Lung (tissue), 12 donors: ENCODE results near the gene AQP1. TPM values are rescaled to one million over a fixed set of nuclear protein-coding genes. Genes with fewer than 3 reads are reported as not detected.

Experiments used
- ATAC-seq: fragments of 200-7000 bp; cut with Tn5 transposase; one replicate; pipeline ENCODE4 v1.9.1; 2020; ENCODE audit warnings: moderate number of reproducible peaks; ENCODE audit not compliant: insufficient read depth, low FRiP score
- DNase-seq, 3 donors: peaks; one replicate each; pipeline ENCODE4 v3.0.0-alpha.2; 2013 to 2017
- H3K27ac ChIP-seq, 2 donors: one replicate each; pipeline ENCODE4 v1.5.1; 2013; ENCODE audit warnings: mild to moderate bottlenecking in 2 of 2, moderate library complexity in 2 of 2, control low read depth in 1 of 2, inconsistent platforms in 1 of 2, low read depth in 1 of 2, low read length in 1 of 2
- H3K27me3 ChIP-seq, 3 donors: one replicate each; pipeline ENCODE4 v1.5.1; 2013; ENCODE audit warnings: low read length in 2 of 3; ENCODE audit not compliant: control insufficient read depth in 3 of 3, insufficient read depth in 3 of 3
- H3K36me3 ChIP-seq, 4 donors: one replicate each; pipeline ENCODE4 v1.5.1; 2013; ENCODE audit warnings: low read length in 4 of 4, mild to moderate bottlenecking in 1 of 4, moderate library complexity in 1 of 4; ENCODE audit not compliant: control insufficient read depth in 4 of 4, insufficient read depth in 4 of 4
- H3K4me1 ChIP-seq, 5 donors: one replicate each; pipeline ENCODE4 v1.5.1; 2013; ENCODE audit warnings: low read length in 5 of 5, mild to moderate bottlenecking in 2 of 5, moderate library complexity in 1 of 5; ENCODE audit not compliant: control insufficient read depth in 5 of 5, insufficient read depth in 5 of 5
- H3K4me3 ChIP-seq: one replicate; pipeline ENCODE4 v1.5.1; 2013; ENCODE audit warnings: mild to moderate bottlenecking, control low read depth, moderate library complexity
- H3K9ac ChIP-seq, 2 donors: one replicate each; pipeline ENCODE4 v1.5.1; 2013; ENCODE audit warnings: low read length in 2 of 2, control low read depth in 1 of 2; ENCODE audit not compliant: insufficient read depth in 1 of 2
- H3K9me3 ChIP-seq, 4 donors: one replicate each; pipeline ENCODE4 v1.5.1; 2013; ENCODE audit warnings: low read length in 3 of 4, mild to moderate bottlenecking in 1 of 4, moderate library complexity in 1 of 4; ENCODE audit not compliant: control insufficient read depth in 4 of 4, insufficient read depth in 3 of 4
- CTCF ChIP-seq: IDR thresholded peaks from 2 replicates; pipeline ENCODE4 v1.5.1; 2012; ENCODE audit warnings: mild to moderate bottlenecking; ENCODE audit errors: control extremely low read depth, extremely low read depth
- WGBS, 2 donors: extraction: QIAGEN DNeasy Blood & Tissue Kit; methylation state at CpG; one replicate each; pipeline ENCODE4 v1.1.7; 2013; 5-methylcytosine and 5-hydroxymethylcytosine counted together
- polyA plus RNA-seq, 2 donors: library from polyadenylated mRNA; stranded (reverse); fragments of 200-250 nt; gene quantifications; one replicate each; pipeline ENCODE4 v1.2.1, GENCODE V29; 2013
- total RNA-seq, 2 donors: library from RNA; depleted of rRNA in 1 of 2; stranded (reverse); fragments of >200 nt in 1 of 2; gene quantifications; one replicate each; pipeline ENCODE4 v1.2.1, GENCODE V29; 2014 to 2021
- donor health status: control.
- donor health status: control.
- donor health status: Bipolar disorder and iron deficiency.
- donor health status: healthy.
- donor health status: DM: yes; HTN: yes; CAD: no.

Gene AQP1
- total and polyA plus RNA-seq, 4 donors = 267 to 655 (median 428) TPM

- H3K36me3 ChIP-seq = peaks cover 0 to 9% (median 3%) of the 10 kb centered on the region in 4 donors
- peaks cover 0 to 20% (median 0%) of the 10 kb centered on the region in 5 donors for H3K4me1 ChIP-seq
- TF ChIP-seq CTCF = no peak
- H3K27ac ChIP-seq = peak overlapping the region in 1 of 2 donors; percentile 13
- no peaks in the 10 kb centered on the region for H3K27me3 ChIP-seq
- no peak overlapping the region for H3K9ac ChIP-seq
- H3K9me3 ChIP-seq = no peaks in the 10 kb centered on the region
- 51 to 55% methylated on average over 12 of the region's 12 CpGs for WGBS, 2 donors
- ATAC-seq (peak; percentile 20), DNase-seq (no peak)
- no peak overlapping the region for H3K4me3 ChIP-seq
Measured at GRCh38 chr7:30880125-30880720, 31.4 kb upstream of the AQP1 start.

- Histone ChIP-seq H3K4me3 (no peak overlapping the region), H3K9ac (no peak overlapping the region), H3K27me3 (no peaks in the 10 kb centered on the region), H3K9me3 (no peaks in the 10 kb centered on the region), H3K4me1 (peaks cover 0 to 20% (median 0%) of the 10 kb centered on the region in 5 donors), H3K36me3 (peaks cover 0 to 6% (median 2%) of the 10 kb centered on the region in 4 donors), H3K27ac (no peak overlapping the region)
- DNase-seq = no peak
- WGBS, 2 donors = 90 to 92% methylated on average over 4 of the region's 4 CpGs
- no peak for ATAC-seq
- TF ChIP-seq CTCF = no peak
Measured at GRCh38 chr7:30880941-30881340, 30.7 kb upstream of the AQP1 start.

- H3K4me3 ChIP-seq = no peak overlapping the region
- no peak overlapping the region for H3K9ac ChIP-seq
- no peaks in the 10 kb centered on the region for H3K9me3 ChIP-seq
- ATAC-seq = no peak
- TF ChIP-seq CTCF = no peak
- no peak overlapping the region for H3K27ac ChIP-seq
- peaks cover 0 to 2% (median under 1%) of the 10 kb centered on the region in 4 donors for H3K36me3 ChIP-seq
- 94 to 95% methylated on average over 7 of the region's 7 CpGs for WGBS, 2 donors
- H3K4me1 ChIP-seq = peaks cover 0 to 19% (median 4%) of the 10 kb centered on the region in 5 donors
- no peak for DNase-seq
- no peaks in the 10 kb centered on the region for H3K27me3 ChIP-seq
Measured at GRCh38 chr7:30881448-30881847, 30.2 kb upstream of the AQP1 start.

GRCh38 chr7:30884881-30885280, 26.8 kb upstream of the AQP1 start:
- H3K9ac ChIP-seq = no peak overlapping the region
- H3K4me1 ChIP-seq = peaks cover 0 to 28% (median 13%) of the 10 kb centered on the region in 5 donors
- no peaks in the 10 kb centered on the region for H3K9me3 ChIP-seq
- H3K36me3 ChIP-seq = peaks cover 0 to 4% (median under 1%) of the 10 kb centered on the region in 4 donors
- no peak for TF ChIP-seq CTCF
- H3K27ac ChIP-seq = no peak overlapping the region
- ATAC-seq = no peak
- no peak overlapping the region for H3K4me3 ChIP-seq
- DNase-seq = no peak
- H3K27me3 ChIP-seq = no peaks in the 10 kb centered on the region
